ENCODE measurements around the gene TTC23. TPM values are rescaled to one million over a fixed set of nuclear protein-coding genes. Genes with fewer than 3 reads are reported as not detected.

The TTC23 gene
- total RNA-seq, 1 experiment from 2014 or later: 17.8 TPM

GRCh38 chr15:99201408-99202175, 47.8 kb downstream of the TTC23 start (continued):
- TF ChIP-seq FOXP4 (CRISPR knock-in tag; IDR thresholded peaks at IDR 0.05): no peak
- TF ChIP-seq NR2C2 (CRISPR knock-in tag; IDR thresholded peaks at IDR 0.05): no peak
- TF ChIP-seq CBFB (CRISPR knock-in tag; IDR thresholded peaks at IDR 0.05; ENCODE audit: low read depth): no peak
- TF ChIP-seq, protein P1, sequence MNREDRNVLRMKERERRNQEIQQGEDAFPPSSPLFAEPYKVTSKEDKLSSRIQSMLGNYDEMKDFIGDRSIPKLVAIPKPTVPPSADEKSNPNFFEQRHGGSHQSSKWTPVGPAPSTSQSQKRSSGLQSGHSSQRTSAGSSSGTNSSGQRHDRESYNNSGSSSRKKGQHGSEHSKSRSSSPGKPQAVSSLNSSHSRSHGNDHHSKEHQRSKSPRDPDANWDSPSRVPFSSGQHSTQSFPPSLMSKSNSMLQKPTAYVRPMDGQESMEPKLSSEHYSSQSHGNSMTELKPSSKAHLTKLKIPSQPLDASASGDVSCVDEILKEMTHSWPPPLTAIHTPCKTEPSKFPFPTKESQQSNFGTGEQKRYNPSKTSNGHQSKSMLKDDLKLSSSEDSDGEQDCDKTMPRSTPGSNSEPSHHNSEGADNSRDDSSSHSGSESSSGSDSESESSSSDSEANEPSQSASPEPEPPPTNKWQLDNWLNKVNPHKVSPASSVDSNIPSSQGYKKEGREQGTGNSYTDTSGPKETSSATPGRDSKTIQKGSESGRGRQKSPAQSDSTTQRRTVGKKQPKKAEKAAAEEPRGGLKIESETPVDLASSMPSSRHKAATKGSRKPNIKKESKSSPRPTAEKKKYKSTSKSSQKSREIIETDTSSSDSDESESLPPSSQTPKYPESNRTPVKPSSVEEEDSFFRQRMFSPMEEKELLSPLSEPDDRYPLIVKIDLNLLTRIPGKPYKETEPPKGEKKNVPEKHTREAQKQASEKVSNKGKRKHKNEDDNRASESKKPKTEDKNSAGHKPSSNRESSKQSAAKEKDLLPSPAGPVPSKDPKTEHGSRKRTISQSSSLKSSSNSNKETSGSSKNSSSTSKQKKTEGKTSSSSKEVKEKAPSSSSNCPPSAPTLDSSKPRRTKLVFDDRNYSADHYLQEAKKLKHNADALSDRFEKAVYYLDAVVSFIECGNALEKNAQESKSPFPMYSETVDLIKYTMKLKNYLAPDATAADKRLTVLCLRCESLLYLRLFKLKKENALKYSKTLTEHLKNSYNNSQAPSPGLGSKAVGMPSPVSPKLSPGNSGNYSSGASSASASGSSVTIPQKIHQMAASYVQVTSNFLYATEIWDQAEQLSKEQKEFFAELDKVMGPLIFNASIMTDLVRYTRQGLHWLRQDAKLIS (CRISPR knock-in tag; IDR thresholded peaks at IDR 0.05; ENCODE audit: borderline replicate concordance): no peak
- no peak for TF ChIP-seq ZNF416 (CRISPR knock-in tag; IDR thresholded peaks at IDR 0.05)

DNA sequence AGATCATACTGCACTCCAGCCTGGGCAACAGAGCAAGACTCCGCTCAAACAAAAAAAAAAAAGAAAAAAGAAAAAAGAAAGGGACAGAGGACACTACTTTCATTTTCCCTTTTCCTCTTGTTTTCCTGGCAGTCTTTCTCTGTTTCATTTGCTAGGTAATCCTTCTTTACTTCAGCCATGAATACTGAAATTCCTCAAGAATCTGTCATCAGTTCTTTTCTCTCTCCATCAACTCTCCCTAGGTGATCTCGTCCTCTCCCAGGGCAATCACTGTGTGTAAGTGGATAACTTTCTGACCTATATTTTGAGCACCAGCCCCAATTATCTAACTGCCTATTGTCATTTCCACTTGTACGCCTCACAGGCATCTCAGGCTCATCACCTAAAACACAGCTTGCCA, 51.5 kb downstream of the TTC23 start:
- DNase-seq (ENCODE audit: low spot score): no peak
- CTCF ChIA-PET: no interaction called here
- no peak for ATAC-seq
- Mint-ChIP-seq H3K4me1 (no peaks in the 10 kb centered on the region), H3K27ac (no peak overlapping the region), H3K36me3 (peaks cover 46% of the 10 kb centered on the region), H3K9me3 (peaks cover 20% of the 10 kb centered on the region), H3K27me3 (ENCODE audit: low read depth) (no peaks in the 10 kb centered on the region), H3K4me3 (no peak overlapping the region)
- POLR2A ChIA-PET: no interaction called here
- TF ChIP-seq EMX1 (CRISPR knock-in tag; IDR thresholded peaks at IDR 0.05): no peak
- no peak for TF ChIP-seq RELA (CRISPR knock-in tag; IDR thresholded peaks at IDR 0.05; ENCODE audit: borderline replicate concordance)
- no peak for TF ChIP-seq PRRX2 (CRISPR knock-in tag; IDR thresholded peaks at IDR 0.05)
- TF ChIP-seq RORB (CRISPR knock-in tag; IDR thresholded peaks at IDR 0.05): no peak
- TF ChIP-seq, protein P2, sequence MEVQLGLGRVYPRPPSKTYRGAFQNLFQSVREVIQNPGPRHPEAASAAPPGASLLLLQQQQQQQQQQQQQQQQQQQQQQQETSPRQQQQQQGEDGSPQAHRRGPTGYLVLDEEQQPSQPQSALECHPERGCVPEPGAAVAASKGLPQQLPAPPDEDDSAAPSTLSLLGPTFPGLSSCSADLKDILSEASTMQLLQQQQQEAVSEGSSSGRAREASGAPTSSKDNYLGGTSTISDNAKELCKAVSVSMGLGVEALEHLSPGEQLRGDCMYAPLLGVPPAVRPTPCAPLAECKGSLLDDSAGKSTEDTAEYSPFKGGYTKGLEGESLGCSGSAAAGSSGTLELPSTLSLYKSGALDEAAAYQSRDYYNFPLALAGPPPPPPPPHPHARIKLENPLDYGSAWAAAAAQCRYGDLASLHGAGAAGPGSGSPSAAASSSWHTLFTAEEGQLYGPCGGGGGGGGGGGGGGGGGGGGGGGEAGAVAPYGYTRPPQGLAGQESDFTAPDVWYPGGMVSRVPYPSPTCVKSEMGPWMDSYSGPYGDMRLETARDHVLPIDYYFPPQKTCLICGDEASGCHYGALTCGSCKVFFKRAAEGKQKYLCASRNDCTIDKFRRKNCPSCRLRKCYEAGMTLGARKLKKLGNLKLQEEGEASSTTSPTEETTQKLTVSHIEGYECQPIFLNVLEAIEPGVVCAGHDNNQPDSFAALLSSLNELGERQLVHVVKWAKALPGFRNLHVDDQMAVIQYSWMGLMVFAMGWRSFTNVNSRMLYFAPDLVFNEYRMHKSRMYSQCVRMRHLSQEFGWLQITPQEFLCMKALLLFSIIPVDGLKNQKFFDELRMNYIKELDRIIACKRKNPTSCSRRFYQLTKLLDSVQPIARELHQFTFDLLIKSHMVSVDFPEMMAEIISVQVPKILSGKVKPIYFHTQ (CRISPR knock-in tag; IDR thresholded peaks at IDR 0.05): no peak
- no peak for TF ChIP-seq ZNF219 (CRISPR knock-in tag; IDR thresholded peaks at IDR 0.05; ENCODE audit: borderline replicate concordance)
- no peak for TF ChIP-seq ATF2 (CRISPR knock-in tag; IDR thresholded peaks at IDR 0.05; ENCODE audit: borderline replicate concordance, low read depth)
- TF ChIP-seq, protein P3, sequence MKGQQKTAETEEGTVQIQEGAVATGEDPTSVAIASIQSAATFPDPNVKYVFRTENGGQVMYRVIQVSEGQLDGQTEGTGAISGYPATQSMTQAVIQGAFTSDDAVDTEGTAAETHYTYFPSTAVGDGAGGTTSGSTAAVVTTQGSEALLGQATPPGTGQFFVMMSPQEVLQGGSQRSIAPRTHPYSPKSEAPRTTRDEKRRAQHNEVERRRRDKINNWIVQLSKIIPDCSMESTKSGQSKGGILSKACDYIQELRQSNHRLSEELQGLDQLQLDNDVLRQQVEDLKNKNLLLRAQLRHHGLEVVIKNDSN (CRISPR knock-in tag; IDR thresholded peaks at IDR 0.05): no peak
- no peak for TF ChIP-seq E2F5 (CRISPR knock-in tag; IDR thresholded peaks at IDR 0.05)
- TF ChIP-seq ZNF425 (CRISPR knock-in tag; conservative IDR thresholded peaks at IDR 0.05): no peak
- TF ChIP-seq FOXP4 (CRISPR knock-in tag; IDR thresholded peaks at IDR 0.05): no peak

Measured in WTC11 (cell line).